NCI-H460 (cell line): ENCODE data around the gene TRIP11. TPM values are rescaled to one million over a fixed set of nuclear protein-coding genes. Genes with fewer than 3 reads are reported as not detected.
"Not testable (repeated sequence)": the region's sequence is repeated elsewhere in the genome, so short reads cannot be mapped to it uniquely, and the experiment has no call there.

Source experiments
- DNase-seq: peaks from one replicate; pipeline ENCODE4 v3.0.0-alpha.2; 2016; ENCODE audit warnings: low read depth; ENCODE audit errors: extremely low read depth
- polyA plus RNA-seq: library from polyadenylated mRNA; depleted of rRNA; stranded (reverse); fragments of >200 nt; gene quantifications from 2 replicates; pipeline ENCODE4 v1.2.3, GENCODE V29; 2014; cell fraction: nucleus; rRNA removed
- total RNA-seq: library from RNA; depleted of rRNA; stranded (reverse); fragments of >200 nt; shearing (Covaris generic); gene quantifications from 2 replicates; pipeline ENCODE4 v1.2.3, GENCODE V29; 2014; rRNA removed

Gene TRIP11
- total RNA-seq: 28.9 and 33.7 TPM in 2 replicates
- 5.6 and 14.1 TPM in 2 replicates for polyA plus RNA-seq

GRCh38 chr14:92039719-92040430 lies at the start of gene TRIP11:
TRIP11 (minus strand) TSS chr14:92040059; CDS start chr14:92039685, 374 bp downstream.
- DNase-seq: peak; percentile 88

DNA sequence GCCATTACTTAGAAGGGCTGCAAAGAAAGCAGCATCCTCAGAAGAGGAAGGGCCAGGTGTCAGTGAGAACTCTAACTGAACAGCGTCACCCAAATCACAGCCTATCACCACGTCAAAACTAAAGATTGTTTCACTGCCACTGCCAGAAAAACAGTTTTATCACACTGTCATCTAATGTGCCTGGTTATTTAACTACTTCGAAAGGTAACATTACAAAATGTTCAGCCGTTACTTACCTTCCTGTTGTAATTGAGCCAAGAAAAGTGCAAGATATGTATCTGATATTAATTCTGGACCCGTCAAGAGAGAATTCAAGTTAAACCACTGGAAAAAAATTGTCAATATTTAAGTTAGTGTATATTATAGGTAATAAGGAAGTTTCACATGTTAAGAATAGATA lies 48.6 kb upstream of the TRIP11 start:
- DNase-seq: no peak

GRCh38 chr14:92074555-92074954 lies 34.7 kb upstream of the TRIP11 start:
- DNase-seq: no peak

- DNase-seq: no peak
These were observed 18.4 kb upstream of the TRIP11 start for GRCh38 chr14:92058006-92058917.

DNA sequence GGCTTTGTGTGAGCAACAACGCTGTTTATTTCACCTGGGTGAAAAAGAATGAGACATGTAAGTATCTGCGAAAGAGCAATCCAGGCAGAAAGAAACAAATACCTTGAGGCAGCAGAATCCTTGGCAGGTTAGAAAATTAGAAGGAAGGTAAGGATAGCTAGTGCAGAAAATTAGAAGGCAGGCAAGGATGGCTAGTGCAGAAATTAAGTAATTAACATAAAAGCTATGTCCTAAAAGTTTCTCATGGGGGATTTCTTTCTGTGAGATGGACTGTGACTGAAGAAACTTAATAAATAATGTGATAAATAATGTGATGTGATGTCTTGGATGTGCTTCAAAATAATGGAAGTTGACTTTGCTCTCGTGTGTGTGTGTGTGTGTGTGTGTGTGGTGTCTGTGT lies 9.9 kb upstream of the TRIP11 start:
- DNase-seq: no peak

GRCh38 chr14:92049221-92049620 lies 9.4 kb upstream of the TRIP11 start:
- not testable (repeated sequence) for DNase-seq

GRCh38 chr14:92045904-92046303 lies 6.0 kb upstream of the TRIP11 start:
- not testable (repeated sequence) for DNase-seq

DNA sequence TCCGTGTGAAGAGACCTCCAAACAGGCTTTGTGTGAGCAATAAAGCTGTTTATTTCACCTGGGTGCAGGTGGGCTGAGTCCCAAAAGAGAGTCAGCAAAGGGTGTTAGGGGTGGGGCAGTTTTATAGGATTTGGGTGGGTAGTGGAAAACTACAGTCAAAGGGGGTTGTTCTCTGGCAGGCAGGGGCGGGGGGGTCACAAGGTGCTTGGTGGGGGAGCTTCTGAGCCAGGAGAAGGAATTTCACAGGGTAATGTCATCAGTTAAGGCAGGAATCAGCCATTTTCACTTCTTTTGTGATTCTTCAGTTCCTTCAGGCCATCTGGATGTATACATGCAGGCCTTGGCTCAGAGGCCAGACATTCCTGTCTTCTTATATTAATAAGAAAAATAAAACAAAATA lies 1.9 kb upstream of the TRIP11 start:
- not testable (repeated sequence) for DNase-seq

DNA sequence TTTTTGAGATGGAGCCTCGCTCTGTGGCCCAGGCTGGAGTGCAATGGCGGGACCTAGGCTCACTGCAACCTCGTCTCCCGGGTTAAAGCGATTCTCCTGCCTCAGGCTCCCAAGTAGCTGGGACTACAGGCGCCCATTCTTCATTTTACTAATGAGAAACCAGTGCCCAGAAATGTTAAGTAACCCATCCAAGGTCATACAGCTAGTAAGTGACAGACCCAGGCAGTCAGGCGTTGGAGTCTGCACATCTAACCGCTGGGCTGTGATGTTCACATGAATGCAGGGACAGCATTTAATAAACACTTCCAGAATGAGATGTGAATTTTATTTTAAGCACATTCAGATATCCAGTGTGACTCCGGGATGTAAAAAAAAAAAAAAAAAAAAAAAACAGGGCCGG lies 1.3 kb upstream of the TRIP11 start:
- no peak for DNase-seq

DNA sequence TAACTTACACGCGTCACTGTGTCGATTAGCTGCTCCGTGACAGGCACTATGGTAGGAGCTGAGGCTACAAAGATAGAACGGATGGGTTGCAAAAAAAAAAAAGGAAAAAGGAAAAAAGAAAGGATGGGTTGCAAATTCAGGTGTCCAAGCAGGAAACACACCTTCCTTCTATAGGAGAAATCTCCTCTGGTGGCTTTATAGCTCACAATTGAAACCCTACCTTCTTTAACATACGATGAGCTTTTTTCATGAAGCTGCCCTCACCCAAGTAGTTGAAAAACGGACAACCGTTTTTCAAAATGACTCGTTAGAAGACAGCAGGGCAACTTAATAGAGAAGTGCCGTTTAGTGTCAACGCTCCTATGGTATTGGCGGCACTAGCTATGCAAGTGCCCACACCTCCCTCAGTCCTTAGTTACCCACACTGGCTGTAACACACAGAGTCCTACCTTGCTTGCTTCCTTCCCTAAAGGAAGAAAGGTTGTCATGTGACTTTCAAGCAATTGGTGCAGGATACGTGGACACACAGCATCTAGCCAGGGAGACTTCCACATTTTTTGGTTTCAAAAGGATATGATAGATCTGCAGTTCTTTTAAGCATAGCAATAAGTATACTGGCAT lies 682 bp upstream of the TRIP11 start:
- DNase-seq: peak; percentile 5

- peak; percentile 24 for DNase-seq
These were observed 668 bp downstream of the TRIP11 start for GRCh38 chr14:92039063-92039718.

GRCh38 chr14:92037989-92038388 lies 1.9 kb downstream of the TRIP11 start:
- DNase-seq: no peak

DNA sequence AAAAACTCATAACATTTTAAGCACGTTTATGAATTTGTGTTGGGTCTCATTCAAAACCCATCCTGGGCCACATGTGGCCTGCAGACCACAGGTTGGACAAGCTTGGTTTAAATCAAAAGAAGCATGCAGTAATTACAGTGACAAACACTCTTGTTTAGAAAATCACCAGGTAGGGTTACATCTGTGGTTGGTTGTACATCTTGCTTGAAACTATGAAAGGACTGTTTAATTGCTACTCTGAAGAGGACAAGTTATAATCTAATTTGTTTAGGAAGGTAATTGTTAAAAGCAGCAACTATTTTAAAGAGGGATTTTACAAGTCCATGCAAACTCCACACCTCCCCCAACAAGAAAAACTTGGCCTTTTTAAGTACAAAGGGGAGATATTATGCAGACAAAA lies 4.0 kb downstream of the TRIP11 start:
- DNase-seq: no peak

DNA sequence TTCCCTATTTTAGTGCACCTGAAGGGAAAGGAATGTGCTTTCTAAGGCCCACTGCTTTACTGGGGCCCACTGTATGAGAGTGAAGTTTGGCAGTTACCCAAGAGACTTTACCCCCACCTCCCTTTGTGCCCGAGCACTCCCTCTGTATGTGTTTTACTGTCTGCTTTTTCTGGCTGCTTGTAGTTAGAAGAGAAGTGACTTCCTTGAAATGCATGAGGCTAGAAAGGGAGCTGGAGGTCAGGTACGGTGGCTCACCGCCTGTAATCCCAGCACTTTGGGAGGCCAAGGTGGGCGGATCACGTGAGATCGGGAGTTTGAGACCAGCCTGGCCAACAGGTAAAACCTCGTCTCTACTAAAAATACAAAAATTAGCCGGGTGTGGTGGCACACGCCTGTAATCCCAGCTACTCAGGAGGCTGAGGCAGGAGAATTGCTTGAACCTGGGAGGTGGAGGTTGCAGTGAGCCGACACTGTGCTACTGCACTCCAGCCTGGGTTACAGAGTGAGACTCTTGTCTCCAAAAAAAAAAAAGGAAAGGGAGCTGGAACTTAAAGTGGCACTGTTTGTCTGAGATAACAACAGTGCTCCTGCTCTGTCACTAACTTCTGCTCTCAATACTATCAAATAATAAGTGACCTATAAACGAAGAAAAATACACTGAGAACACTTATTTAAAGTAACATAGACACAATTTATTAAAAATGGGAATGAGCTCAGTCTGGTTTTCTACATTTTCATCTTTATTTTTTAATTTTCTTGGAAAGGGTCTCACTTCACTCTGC lies 5.8 kb downstream of the TRIP11 start:
- no peak for DNase-seq

GRCh38 chr14:92033433-92033832 lies 6.4 kb downstream of the TRIP11 start:
- DNase-seq: no peak

- no peak for DNase-seq
These were observed 13.2 kb downstream of the TRIP11 start for GRCh38 chr14:92026548-92027190.

- no peak for DNase-seq
These were observed 17.8 kb downstream of the TRIP11 start for GRCh38 chr14:92022036-92022435.

GRCh38 chr14:92021523-92021922 lies 18.3 kb downstream of the TRIP11 start:
- DNase-seq: no peak

DNA sequence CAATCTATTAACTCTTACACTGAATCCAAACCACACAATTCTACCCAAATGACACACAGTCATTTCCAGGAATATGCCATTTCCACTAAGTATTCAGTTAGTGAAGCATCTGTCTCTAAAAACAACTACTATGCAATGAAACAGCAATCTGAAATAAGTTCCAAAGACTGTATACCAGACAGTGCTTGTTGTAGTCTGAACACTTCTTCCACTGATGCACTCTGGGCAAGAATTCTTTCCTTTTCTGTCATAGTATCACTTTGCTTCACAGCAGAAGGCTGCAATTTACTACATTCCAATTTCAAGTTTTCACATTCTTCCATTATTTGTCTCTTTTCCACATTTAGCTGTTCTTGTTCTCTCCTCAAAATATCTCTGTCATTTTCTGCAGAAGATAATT lies 25.8 kb downstream of the TRIP11 start:
- no peak for DNase-seq
